ENCODE data around the gene NRAS.

- TF ChIP-seq YY1 (IDR thresholded peaks at IDR 0.05; ENCODE audit: extremely low read depth, insufficient replicate concordance, low read depth, low read length) (no peak), MAX (IDR thresholded peaks at IDR 0.05) (no peak), ZBTB33 (IDR thresholded peaks at IDR 0.05; ENCODE audit: extremely low read depth, insufficient replicate concordance, low read length) (no peak), REST (IDR thresholded peaks at IDR 0.05; ENCODE audit: low read depth) (no peak), CTCF (IDR thresholded peaks at IDR 0.05 in 2 of 3, conservative IDR thresholded peaks at IDR 0.05 in 1 of 3; ENCODE audit: borderline replicate concordance in 1 of 3, insufficient read depth in 1 of 3, low read depth in 2 of 3, low read length in 2 of 3) (no peak), ELF1 (IDR thresholded peaks at IDR 0.05; ENCODE audit: borderline replicate concordance, low read depth) (no peak), POLR2AphosphoS5 (IDR thresholded peaks at IDR 0.05; ENCODE audit: low read depth, low read length) (no peak), SIN3A (IDR thresholded peaks at IDR 0.05; ENCODE audit: low read depth) (no peak), EZH2 (IDR thresholded peaks at IDR 0.05) (no peak), SP1 (IDR thresholded peaks at IDR 0.05; ENCODE audit: low read depth) (no peak), EGR1 (IDR thresholded peaks at IDR 0.05; ENCODE audit: low read depth) (no peak), JUND (IDR thresholded peaks at IDR 0.05) (no peak), SRF (IDR thresholded peaks at IDR 0.05; ENCODE audit: low read depth) (no peak), RAD21 (IDR thresholded peaks at IDR 0.05; ENCODE audit: low read depth) (no peak)
Observed at GRCh38 chr1:114723457-114723856, 6.9 kb upstream of the NRAS start.
